CD4-positive, alpha-beta T cell treated with Interleukin-6 for 4 hours (primary cell): ENCODE measurements around the gene LZTS2.
A peak's percentile ranks its signal among the peaks of the same experiment; 100 is the strongest.

Experiments
- DNase-seq: peaks from one replicate; pipeline ENCODE4 v3.0.0-alpha.2; 2020; ENCODE audit warnings: mixed read lengths

The LZTS2 gene

DNA sequence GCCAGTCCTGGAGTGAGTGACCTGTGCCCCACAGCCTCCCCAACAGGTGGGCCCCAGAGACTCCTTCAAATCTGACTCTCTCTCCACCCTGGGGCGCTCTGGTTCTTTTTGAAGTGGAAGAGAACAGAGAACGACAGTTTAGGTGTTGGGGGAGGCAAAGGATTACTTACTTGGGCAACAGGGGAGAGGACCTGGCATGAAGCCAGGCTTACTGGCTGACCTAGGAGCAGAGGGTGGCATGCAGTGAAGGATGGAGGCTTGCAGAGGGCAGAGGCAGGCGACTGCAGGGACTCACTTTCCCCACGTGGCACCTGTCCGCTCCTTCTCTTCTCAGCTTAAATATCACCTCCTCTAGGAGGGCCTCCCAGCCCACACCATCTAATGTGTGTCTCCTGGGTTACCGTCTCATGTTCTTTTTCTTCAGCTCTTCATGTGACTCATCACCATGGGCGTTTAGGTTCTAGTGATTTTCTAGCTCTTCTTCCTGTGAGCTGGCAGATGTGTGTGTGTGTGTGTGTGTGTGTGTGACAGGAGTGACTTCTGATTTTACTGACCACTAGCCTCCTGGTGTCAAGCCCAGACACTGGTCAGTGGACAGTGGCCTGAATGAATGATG, 15.5 kb downstream of the LZTS2 start:
- DNase-seq, result no peak

DNA sequence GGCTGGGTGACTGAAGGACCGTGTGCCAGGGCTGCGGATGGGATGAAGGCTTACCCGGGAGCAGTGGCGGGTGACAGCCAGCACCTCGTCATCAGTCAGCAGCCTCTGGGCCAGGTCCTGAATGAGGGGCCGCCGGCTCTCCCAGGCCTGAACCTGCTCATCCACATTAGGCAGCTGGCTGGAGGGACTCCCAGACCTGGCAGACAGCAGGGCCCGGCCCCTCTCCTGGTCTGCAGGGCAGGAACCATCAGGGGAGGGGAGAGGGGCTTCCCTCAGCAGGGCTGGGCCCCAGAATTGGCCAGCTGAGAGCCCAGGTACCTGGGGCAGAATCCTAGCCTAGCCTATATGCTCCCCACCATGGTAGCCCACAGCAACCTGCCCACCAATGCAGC, 16.0 kb downstream of the LZTS2 start:
- no peak for DNase-seq

DNA sequence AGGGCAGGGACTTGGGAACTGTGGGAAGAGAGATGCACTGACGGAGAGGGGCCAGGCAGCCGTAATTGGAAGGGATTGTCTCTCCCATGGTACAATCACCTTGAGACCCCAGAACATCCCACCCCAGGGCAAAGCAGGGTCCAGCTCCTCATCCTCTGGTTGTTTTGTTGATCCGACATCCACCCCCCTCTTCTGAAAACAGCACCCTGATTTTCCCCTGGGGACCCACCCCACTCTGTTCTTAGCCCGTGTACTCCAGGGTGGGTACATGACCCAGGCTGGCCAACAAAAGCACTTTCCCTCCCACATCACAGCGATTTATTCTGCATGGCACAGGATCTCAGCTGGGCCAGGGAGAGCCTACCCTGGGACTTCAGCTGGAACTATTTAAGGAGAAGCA, 17.2 kb downstream of the LZTS2 start:
- no peak for DNase-seq

DNA sequence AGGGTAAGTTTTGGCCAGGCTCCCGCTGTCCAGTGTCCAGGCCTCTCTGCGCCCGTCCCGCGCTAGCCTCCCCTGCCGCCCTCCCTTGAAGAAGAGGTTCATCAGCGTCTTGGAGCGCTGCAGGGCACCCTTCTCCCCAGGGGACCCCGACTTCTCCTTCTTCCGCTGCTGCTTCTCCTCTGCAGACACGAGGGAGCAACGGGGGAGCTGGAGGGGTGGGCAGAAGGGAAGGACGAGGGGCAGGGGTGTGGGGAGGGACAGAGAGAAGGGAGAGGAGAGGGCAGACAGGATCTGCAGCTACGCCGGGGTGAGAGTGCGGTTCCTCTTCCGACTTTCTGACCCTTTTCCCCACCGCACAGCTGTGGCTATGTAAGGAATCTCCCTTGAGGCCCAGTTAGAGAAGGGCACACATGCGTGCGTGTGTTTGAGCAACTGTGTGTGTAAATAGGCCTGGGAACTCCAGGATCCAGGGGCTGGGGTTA, 18.6 kb downstream of the LZTS2 start:
- no peak for DNase-seq

DNA sequence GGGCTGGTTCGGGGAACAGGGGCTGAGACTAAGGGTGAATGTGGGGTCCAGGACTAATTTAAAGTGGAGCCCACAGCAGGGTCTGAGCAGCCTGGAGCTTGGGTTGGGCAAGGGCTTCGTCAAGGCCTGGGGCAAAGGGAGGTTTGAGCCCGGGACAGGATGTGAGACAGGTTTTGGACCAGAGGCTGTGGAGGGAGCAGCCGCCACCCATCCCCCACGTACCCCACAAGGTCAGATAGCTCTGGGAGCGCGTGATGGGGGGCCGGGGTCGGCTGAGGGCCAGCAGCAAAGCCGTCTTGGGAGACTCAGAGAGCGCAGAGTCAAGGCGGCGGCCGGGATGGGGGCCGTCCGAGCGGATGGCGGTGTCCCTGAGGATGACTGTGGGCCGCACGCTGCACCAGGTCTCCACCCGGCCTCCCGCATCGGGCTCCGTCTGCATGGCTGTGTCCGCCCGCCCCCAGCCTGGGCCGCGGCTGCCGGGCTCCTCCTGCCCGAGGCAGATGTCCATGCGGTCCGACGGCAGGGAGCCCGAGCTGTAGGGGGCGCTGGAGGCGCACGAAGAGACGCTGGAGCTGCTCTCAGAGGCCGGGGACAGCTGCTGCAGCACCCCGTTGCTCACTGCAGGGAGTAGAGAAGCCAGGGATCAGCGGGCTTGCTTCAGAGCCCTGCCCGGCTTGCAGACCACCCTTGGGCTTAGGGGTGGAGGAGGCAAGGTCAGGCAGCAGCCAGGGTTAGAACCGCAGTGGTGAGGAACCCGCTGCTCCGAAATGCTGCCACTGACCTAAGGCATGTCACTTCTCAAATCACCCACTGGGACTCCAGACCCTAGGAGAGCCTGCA, 19.2 kb downstream of the LZTS2 start:
- DNase-seq, result peak; percentile 79

DNA sequence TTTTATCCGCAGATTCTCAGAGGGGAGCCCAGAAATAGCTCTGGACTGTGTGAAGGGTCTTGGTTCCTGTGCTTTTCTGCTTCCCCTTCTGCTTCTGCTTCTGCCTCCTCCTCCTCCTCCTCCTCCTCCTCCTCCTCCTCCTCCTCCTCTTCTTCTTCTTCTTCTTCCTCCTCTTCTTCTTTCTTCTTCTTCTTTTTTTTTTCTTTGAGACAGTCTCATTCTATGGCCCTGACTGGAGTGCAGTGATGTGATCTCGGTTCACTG, 19.8 kb downstream of the LZTS2 start:
- DNase-seq, result no peak

DNA sequence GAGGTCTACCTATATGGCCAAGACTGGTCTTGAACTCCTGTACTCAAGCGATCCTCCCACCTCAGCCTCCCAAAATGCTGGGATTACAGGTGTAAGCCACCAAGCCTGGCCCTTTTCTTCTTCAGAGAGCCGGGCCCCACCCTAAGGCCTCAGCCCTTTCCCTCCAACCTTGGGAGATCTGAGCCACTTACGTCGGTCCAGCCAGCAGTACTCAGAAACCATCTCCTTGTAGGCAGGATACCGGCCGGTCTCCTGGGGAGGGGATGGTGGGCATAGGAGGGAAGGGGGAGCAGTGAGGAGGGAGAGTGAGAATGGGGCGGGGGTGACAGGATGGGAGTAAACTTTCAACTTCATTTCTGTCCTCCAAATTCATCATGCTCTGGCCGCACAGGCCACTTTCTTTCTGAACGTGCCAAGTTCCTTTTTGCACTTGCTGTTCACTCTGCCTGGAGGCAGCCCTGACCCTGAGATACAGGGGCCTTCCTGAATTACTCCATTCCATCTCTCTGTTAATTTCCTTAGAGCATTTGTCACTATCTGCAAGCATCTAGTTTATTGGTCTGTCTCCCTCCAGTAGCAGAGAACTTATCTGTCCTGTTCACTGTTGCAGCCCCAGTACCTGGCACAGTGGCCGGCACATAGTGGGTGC, 20.9 kb downstream of the LZTS2 start:
- DNase-seq, result no peak

DNA sequence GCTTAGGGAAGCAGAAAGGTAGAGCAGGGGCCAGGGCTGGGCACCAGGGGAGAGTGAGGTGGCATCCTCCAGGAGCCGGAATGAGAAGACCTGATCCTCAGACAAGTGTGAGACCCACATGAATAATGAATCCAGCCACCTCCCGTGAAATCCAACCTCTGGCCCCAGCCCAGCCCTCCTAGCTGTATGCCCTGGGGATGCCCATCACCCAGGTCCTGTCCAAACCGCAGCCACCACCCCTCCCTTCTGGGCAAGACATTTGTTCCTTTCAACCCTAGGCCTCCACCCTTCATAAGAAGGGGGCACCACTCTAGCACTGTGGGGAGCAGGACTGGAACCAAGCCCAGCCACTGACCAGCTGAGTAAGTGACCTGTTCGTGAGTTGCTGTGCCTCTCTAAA, 21.6 kb downstream of the LZTS2 start:
- no peak for DNase-seq

DNA sequence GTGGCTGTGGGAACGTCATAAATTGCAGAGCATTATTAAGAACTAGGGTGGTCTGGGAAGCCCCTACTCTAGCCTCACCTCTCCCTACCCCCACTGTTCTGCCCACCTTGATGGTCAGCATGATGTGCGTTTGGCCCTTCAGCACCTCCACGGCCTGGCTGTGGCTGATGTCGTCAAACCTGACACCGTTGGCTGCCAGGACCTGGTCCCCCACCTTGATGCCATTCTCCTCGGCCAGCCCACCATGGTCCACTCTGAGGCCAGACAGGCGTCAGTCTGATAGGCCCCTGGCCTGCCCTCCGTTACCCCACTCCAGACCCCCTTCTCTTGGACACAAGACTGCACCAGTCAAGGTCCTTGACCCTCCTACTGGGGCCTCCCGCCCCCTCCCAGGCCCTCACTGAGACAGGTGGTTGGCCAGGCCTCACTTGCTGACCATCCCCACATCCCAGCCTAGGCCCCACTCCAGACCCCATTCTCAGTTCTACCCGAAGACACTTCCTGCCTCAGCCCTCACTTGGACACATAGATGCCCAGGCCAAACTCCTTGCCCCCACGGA, 22.2 kb downstream of the LZTS2 start:
- no peak for DNase-seq

DNA sequence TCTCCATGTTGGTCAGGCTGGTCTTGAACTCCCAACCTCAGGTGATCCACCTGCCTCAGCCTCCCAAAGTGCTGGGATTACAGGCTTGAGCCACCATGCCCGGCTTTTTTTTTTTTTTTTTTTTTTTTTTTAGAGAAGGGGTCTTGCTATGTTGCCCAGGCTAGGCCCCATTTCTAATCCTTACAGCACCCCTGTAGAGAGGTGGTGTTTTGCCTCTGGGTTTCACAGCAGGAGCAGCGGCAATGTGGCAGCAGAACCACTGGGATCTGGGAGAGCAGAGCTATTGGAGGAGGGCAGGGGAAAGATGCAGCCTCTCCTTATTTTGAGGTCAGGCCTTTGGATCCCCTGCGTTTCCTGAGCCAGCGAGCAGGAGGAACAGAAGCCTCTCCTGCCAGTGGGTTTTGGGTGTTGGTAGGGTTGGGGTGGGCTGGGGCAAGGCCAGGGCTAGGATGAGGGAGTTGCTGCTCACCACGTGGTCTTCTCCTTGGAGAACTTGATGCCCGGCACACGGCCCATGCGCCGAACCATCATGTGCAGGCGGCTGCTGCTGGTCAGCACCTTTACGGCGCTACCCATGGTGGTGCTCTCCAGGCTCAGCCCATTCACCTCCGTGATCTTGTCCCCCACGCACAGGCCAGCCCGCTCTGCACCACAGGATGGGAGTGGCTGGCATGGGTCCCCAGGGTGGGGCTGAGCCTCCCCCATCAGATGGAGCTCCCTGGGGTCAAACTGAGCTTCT, 23.5 kb downstream of the LZTS2 start:
- DNase-seq, result no peak

DNA sequence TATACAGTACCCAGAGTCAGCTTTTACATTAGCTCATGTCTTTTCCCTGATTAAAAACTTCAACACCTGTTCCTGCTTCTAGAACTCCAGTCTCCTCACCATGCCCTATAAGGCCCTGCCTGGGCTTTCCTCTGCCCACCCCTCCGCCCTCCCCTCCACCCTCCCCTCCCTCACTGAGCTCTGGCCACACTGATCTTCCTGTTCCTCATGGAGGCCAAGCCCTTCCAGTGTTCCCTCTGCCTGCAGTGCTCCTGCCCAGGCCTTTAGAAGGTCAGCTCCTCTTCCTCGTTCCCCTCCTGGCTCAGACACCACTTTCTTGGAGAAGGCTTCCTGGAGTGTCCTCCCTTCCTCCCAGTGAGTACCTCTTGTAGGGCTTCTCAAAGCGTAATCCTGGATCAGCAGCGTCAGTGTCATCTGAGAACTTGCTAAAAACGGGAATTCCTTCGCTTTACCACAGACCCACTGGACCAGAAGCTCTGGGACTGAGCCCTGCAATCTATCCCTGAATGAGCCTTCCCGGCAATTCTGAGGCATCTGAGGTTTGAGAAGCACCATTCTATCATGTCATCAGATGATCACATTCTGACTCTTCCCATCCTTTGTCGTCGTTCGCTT, 27.6 kb downstream of the LZTS2 start:
- DNase-seq, result no peak

DNA sequence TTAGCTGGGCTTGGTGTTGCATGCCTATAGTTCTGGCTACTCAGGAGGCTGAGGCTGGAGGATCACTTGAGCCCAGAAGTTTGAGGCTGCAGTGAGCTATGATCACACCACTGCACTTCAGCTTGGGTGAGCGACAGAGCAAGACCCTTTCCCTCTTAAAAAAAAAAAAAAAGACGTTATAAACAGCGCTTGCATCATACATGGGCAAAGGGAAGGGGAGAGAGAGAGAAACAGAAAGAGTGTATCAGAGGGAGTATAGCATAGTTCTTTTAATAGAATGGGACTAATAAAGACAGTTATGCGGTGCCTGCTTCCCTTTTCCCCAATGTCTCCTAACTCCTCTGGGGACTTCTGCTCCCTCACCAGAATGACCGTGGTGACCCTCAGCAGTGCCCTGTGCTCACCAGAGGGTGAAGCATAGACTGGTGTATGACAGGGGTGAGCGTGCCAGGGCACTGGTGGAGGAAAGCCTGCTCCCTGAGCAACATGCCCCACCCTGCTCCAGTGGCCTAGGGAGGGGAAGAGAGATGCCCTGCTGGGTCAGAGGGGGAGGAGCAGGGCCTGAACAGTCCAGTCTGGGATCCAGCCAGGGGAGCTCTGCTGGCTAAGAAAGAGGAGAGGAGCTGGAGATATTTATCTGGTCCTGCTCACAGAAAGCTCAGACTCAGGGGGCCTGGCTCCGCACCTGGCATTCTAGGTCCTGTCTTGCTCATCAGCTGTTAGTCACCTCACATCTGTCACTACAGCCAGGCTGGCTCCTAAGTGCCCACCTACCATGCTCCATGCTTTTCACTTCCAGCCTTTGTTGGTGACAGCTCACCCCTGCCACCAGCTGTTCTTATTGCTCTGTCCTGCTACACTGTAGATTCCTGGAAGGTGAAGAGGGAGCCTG, 29.1 kb downstream of the LZTS2 start:
- DNase-seq, result no peak

DNA sequence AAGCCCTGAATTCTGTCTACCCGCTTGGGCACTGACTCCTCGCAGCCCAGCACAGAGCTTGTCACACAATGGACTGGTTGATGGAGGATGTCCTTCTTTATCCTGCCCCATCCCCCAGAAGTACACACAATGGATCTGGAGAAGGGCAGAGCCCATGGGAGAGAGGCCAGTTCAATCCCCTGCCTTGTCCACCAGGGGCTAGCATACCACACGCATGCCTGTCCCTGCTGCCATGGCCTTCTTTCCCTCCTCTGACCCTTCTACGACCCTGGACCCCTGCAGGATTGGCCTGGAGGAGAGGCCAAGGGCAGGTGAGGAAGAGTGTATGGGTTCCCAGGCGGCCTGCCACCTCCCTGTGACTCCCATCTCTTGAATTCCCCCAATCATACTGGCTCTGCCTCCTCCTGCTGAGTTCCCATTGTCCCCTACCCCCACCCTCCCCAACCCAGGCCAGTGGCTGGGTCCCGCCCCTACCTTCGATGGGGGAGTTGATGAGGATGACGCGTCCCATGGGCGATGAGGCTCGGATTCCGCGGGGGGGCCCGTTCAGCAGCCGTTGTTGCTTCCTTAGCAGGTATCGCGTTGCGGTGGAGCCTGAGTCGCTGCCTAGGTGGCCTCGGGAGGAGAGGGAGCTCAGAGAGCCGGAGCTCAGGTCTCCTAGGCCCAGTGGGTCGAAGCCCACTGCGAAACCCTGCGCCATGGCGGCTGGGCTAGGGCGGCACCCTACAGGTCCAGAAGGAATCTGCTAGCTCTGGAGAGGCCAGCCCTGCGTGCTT, 30.1 kb downstream of the LZTS2 start:
- DNase-seq, result no peak

DNA sequence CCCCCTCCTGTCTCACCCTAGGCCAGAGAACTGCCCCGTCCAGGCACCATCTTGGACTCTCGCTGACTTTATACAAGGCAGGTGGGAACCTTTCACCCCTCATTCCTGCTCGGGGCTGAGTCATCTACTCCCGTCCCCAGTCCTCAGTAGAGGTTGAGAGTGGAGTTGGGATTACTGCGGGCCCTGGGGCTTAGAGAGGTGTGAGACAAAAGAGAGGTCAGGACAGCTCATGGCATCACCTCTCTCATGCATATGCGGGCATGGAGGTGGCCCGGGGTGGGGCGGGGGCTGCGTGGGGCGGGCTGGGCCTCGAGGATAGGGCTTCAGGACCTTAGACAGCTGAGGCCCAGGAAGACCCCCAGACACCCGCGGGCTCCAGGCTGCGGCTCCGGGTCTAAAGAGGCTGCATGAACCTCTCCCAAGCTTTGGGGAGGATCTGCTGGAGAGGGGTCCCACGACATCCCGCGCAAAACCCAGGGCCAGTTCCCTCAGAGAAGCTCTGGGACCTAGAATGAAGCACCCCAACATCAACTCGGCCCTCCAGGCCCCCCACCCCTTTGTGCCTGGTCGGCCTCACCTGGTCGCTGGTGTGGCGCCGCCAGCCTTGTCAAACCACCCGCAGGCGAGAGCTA, 31.0 kb downstream of the LZTS2 start:
- DNase-seq, result no peak

DNA sequence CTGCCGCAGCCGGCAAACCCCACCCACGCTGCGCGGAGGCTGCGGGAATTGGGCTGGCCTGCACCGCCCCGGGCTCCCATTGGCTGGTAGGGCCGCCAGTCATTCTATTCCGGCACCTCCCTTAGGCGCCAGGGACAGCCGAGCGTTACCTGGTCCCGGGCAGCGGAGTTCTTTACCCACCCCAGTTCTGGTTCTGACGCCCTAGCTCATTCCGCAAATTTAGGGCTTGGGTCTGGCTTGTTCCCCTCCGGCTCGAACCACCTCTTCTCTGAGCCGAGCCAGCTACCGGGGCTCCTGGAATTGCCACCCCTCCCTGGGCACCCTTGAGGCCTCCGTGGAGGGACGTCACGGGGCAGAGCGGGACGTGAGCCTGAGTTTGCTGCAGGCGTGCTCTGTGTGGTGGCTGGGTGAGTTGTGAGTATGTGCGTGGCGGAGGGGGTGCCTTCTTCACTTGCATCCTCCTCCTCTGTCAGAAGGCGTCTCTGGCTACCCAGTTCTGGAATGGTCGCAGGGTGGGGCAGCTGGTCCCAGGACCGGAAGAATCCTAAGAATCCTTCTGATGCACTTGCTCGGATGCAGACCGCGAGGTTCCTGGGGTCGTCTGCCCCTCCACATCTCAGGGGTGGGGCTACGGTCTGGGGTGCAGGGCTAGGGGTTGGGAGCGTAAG, 31.7 kb downstream of the LZTS2 start, which contains the start of the genes PDZD7 and SFXN3:
TSS of gene PDZD7 (minus strand) at position 2 of the 668 bp plus-strand sequence. CDS start 910 bp downstream, outside the sequence.
TSS of gene SFXN3 (plus strand) at position 107 of the 668 bp plus-strand sequence. CDS start 3,461 bp downstream, outside the sequence.
- DNase-seq, result peak; percentile 97

DNA sequence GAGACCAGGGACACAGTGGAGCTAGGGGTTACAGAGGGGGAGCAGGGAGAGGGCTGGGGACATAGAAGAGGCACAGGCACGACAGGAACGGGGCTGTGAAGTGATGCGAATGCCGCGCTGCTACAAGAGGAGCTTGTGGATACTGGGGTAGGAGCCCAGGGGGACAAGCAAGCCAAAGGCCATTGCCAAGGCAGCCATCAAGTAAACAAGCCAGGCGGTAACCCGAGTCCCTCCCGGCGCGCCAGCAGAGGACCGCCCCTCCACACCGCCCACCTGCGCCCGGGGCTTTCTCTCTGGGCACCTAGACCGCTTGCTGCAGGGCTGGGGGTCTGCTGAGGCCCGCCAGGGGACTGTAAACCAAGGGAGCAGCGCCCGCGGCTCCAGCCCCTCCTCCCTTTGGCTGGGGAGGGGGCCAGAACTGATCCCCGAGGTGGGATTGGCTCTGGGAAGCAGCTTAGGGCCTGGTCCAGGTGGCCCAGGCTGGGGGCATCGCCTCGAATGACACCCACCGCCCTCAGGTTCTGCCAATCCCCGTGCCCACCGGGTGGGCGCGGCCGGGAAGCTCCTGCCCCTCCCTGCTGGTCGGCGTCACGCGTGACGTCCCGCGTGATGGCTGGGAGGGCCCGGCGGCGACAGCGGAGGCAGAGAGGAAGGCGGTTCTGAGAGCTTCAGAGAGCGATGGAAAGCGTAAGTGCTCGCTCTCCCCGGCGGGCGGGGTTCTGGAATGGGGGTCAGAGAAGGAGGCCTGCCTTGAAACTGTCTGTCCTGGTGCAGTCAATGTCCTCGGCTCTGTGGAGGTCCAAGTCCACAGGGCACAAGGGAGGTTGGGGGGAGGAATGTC, 32.4 kb downstream of the LZTS2 start:
- peak; percentile 84 for DNase-seq

DNA sequence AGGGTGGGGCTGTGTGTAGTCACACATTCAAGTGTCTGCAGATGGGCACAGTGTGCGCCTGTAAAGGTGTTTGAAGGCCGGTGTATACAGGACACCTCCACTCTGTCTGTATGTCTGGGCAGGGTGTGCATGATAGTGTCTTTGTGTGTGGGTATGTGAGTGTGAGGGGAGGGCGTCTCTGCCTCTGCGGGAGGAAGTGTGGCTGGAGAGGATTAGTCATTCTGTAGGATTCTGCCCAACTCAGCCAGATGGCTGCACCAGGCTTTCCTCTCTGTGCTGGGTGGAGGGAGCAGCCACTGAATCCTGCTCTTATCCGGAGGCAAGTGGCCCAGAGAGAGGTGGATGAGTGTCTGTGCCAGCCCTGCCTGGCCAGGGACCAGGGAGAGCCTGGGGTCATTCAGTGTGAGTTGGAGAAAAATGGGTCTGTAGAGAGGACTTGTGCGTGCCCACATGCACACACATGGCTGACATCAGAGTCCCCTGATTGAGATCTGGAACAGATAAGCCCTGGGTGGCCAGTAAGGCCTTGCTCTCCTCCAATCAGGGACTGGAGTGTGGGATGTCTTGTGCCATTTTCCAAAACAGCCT, 33.1 kb downstream of the LZTS2 start:
- peak; percentile 71 for DNase-seq

DNA sequence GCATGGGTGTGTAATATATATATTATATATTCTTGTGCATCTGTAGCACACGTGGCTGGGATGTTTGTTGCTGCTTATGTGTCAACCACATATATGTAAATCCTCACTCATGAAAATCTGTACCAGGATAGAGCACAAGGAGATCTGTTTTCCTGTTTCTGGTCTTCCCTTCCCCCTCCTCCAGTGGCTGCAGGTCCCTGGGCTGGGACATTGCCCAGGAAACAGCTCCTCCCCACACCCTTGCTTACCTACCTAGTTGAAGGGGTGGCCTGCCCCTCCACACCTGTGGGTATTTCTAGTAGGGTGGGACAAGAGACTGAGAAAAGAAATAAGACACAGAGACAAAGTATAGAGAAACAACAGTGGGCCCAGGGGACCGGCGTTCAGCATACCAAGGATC, 33.7 kb downstream of the LZTS2 start:
- no peak for DNase-seq
